GDM1 (cell line): ENCODE results near the gene CAMK1.
"Not testable (repeated sequence)": the region's sequence is repeated elsewhere in the genome, so short reads cannot be mapped to it uniquely, and the experiment has no call there.

ENCODE experiments used
- DNase-seq: peaks from one replicate; lab custom pipeline; 2025; lab: John Stamatoyannopoulos, UW

CAMK1 gene

GRCh38 chr3:9776896-9777693, 7.3 kb upstream of the CAMK1 start:
- no peak for DNase-seq

- DNase-seq = not testable (repeated sequence)
Observed at GRCh38 chr3:9771007-9771406, 1.3 kb upstream of the CAMK1 start.

GRCh38 chr3:9770276-9770812, 597 bp upstream of the CAMK1 start:
- DNase-seq = no peak

GRCh38 chr3:9769012-9769411, 735 bp downstream of the CAMK1 start:
- no peak for DNase-seq

- DNase-seq = no peak
Observed at GRCh38 chr3:9768141-9768775, 1.5 kb downstream of the CAMK1 start.

GRCh38 chr3:9767418-9767817, 2.3 kb downstream of the CAMK1 start:
- DNase-seq = no peak

GRCh38 chr3:9765865-9766264, 3.9 kb downstream of the CAMK1 start:
- no peak for DNase-seq

GRCh38 chr3:9762871-9763270, 6.9 kb downstream of the CAMK1 start:
- no peak for DNase-seq

- DNase-seq = no peak
Observed at GRCh38 chr3:9761919-9762318, 7.8 kb downstream of the CAMK1 start.

GRCh38 chr3:9760779-9761505, 8.8 kb downstream of the CAMK1 start:
- DNase-seq = no peak

- no peak for DNase-seq
Observed at GRCh38 chr3:9757427-9757826, 12.3 kb downstream of the CAMK1 start.

GRCh38 chr3:9754678-9755077, 15.1 kb downstream of the CAMK1 start:
- DNase-seq = no peak

GRCh38 chr3:9750556-9751411, 19.0 kb downstream of the CAMK1 start:
- no peak for DNase-seq

- peak; percentile 96 for DNase-seq
Observed at GRCh38 chr3:9749645-9750555, 19.8 kb downstream of the CAMK1 start, which contains the start of gene OGG1. Gene OGG1, plus strand, starts transcription at chr3:9749952. Its CDS starts 335 bp downstream, at chr3:9750287.

- DNase-seq = no peak
Observed at GRCh38 chr3:9749296-9749644, 20.5 kb downstream of the CAMK1 start.

- no peak for DNase-seq
Observed at GRCh38 chr3:9748031-9748430, 21.7 kb downstream of the CAMK1 start.

- DNase-seq = no peak
Observed at GRCh38 chr3:9747267-9747666, 22.5 kb downstream of the CAMK1 start.

- no peak for DNase-seq
Observed at GRCh38 chr3:9746330-9746729, 23.4 kb downstream of the CAMK1 start.

GRCh38 chr3:9745521-9745920, 24.2 kb downstream of the CAMK1 start:
- no peak for DNase-seq

- DNase-seq = no peak
Observed at GRCh38 chr3:9744162-9744561, 25.6 kb downstream of the CAMK1 start.

- no peak for DNase-seq
Observed at GRCh38 chr3:9743548-9743947, 26.2 kb downstream of the CAMK1 start.
